Measurements from ENCODE around the gene MAPKAPK2.

Gene MAPKAPK2

GRCh38 chr1:206674236-206674635 lies 10.5 kb upstream of the MAPKAPK2 start:
- Histone ChIP-seq H3K27me3 (ENCODE audit: control insufficient read depth, insufficient read depth, low read length) (no peaks in the 10 kb centered on the region), H3K4me3 (ENCODE audit: low read depth, low read length) (no peak overlapping the region), H3K79me2 (no peaks in the 10 kb centered on the region), H2AFZ (no peak overlapping the region), H3K9me3 (ENCODE audit: control insufficient read depth, low read length) (no peaks in the 10 kb centered on the region), H3K4me2 (ENCODE audit: low read length) (no peak overlapping the region), H3K4me1 (no peaks in the 10 kb centered on the region), H3K36me3 (ENCODE audit: control insufficient read depth, insufficient read depth, low read length) (no peaks in the 10 kb centered on the region), H3K27ac (no peak overlapping the region), H3K9ac (no peak overlapping the region)
- TF ChIP-seq, protein P1, sequence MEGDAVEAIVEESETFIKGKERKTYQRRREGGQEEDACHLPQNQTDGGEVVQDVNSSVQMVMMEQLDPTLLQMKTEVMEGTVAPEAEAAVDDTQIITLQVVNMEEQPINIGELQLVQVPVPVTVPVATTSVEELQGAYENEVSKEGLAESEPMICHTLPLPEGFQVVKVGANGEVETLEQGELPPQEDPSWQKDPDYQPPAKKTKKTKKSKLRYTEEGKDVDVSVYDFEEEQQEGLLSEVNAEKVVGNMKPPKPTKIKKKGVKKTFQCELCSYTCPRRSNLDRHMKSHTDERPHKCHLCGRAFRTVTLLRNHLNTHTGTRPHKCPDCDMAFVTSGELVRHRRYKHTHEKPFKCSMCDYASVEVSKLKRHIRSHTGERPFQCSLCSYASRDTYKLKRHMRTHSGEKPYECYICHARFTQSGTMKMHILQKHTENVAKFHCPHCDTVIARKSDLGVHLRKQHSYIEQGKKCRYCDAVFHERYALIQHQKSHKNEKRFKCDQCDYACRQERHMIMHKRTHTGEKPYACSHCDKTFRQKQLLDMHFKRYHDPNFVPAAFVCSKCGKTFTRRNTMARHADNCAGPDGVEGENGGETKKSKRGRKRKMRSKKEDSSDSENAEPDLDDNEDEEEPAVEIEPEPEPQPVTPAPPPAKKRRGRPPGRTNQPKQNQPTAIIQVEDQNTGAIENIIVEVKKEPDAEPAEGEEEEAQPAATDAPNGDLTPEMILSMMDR (IDR thresholded peaks at IDR 0.05): no peak

- Histone ChIP-seq H3K4me3 (ENCODE audit: low read depth, low read length) (no peak overlapping the region), H3K36me3 (ENCODE audit: control insufficient read depth, insufficient read depth, low read length) (no peaks in the 10 kb centered on the region), H3K27me3 (ENCODE audit: control insufficient read depth, insufficient read depth, low read length) (no peaks in the 10 kb centered on the region), H3K9me3 (ENCODE audit: control insufficient read depth, low read length) (no peaks in the 10 kb centered on the region), H3K27ac (no peak overlapping the region), H3K4me2 (ENCODE audit: low read length) (no peak overlapping the region), H3K79me2 (no peaks in the 10 kb centered on the region), H3K9ac (no peak overlapping the region), H2AFZ (no peak overlapping the region), H3K4me1 (no peaks in the 10 kb centered on the region)
- TF ChIP-seq, protein P1 (IDR thresholded peaks at IDR 0.05): no peak
Observed at GRCh38 chr1:206674745-206675175, 9.9 kb upstream of the MAPKAPK2 start.

DNA sequence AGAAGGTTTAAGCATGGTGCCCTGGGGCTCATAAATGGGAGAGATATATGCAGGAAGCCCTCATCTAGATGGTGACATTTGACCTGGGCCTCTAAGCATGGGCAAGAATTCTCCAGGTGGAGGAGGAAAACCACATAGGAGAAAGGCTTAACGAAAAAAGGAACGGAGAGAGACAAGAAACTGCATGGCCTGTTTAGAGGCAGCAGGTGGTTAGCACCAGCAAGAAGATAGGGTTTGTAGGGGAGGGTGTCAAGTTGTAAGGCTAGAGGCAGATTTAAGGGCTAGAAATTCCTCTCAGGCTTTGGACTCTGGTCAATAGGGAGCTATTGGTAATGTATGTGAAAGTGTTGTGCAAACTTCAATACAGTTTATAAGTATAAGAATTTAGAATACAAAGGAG lies 8.2 kb upstream of the MAPKAPK2 start:
- H3K9ac ChIP-seq: no peak overlapping the region
- H3K9me3 ChIP-seq (ENCODE audit: control insufficient read depth, low read length): no peaks in the 10 kb centered on the region
- TF ChIP-seq, protein P1 (IDR thresholded peaks at IDR 0.05): no peak
- H3K27me3 ChIP-seq (ENCODE audit: control insufficient read depth, insufficient read depth, low read length): no peaks in the 10 kb centered on the region
- no peak overlapping the region for H3K4me3 ChIP-seq (ENCODE audit: low read depth, low read length)
- no peak overlapping the region for H3K4me2 ChIP-seq (ENCODE audit: low read length)
- H3K27ac ChIP-seq: no peak overlapping the region
- no peaks in the 10 kb centered on the region for H3K4me1 ChIP-seq
- H2AFZ ChIP-seq: no peak overlapping the region
- H3K79me2 ChIP-seq: no peaks in the 10 kb centered on the region
- H3K36me3 ChIP-seq (ENCODE audit: control insufficient read depth, insufficient read depth, low read length): no peaks in the 10 kb centered on the region

GRCh38 chr1:206678490-206678889 lies 6.2 kb upstream of the MAPKAPK2 start:
- no peaks in the 10 kb centered on the region for H3K36me3 ChIP-seq (ENCODE audit: control insufficient read depth, insufficient read depth, low read length)
- H3K4me1 ChIP-seq: no peaks in the 10 kb centered on the region
- H3K27ac ChIP-seq: no peak overlapping the region
- TF ChIP-seq, protein P1 (IDR thresholded peaks at IDR 0.05): no peak
- H3K27me3 ChIP-seq (ENCODE audit: control insufficient read depth, insufficient read depth, low read length): no peaks in the 10 kb centered on the region
- no peaks in the 10 kb centered on the region for H3K9me3 ChIP-seq (ENCODE audit: control insufficient read depth, low read length)
- H3K79me2 ChIP-seq: no peaks in the 10 kb centered on the region
- no peak overlapping the region for H3K4me2 ChIP-seq (ENCODE audit: low read length)
- H3K9ac ChIP-seq: no peak overlapping the region
- H2AFZ ChIP-seq: no peak overlapping the region
- H3K4me3 ChIP-seq (ENCODE audit: low read depth, low read length): no peak overlapping the region

- no peaks in the 10 kb centered on the region for H3K36me3 ChIP-seq (ENCODE audit: control insufficient read depth, insufficient read depth, low read length)
- H3K4me1 ChIP-seq: no peaks in the 10 kb centered on the region
- no peaks in the 10 kb centered on the region for H3K27me3 ChIP-seq (ENCODE audit: control insufficient read depth, insufficient read depth, low read length)
- H3K4me2 ChIP-seq (ENCODE audit: low read length): no peak overlapping the region
- H3K9ac ChIP-seq: no peak overlapping the region
- no peaks in the 10 kb centered on the region for H3K79me2 ChIP-seq
- H3K4me3 ChIP-seq (ENCODE audit: low read depth, low read length): no peak overlapping the region
- no peak overlapping the region for H2AFZ ChIP-seq
- H3K27ac ChIP-seq: no peak overlapping the region
- H3K9me3 ChIP-seq (ENCODE audit: control insufficient read depth, low read length): no peaks in the 10 kb centered on the region
- TF ChIP-seq, protein P1 (IDR thresholded peaks at IDR 0.05): no peak
Observed at GRCh38 chr1:206679738-206680211, 4.9 kb upstream of the MAPKAPK2 start.
